ENCODE data around the gene OGFOD2.

- TF ChIP-seq POLR2A (IDR thresholded peaks at IDR 0.05; ENCODE audit: low read length) = no peak
- no peak for TF ChIP-seq GATA1 (IDR thresholded peaks at IDR 0.05; ENCODE audit: low read depth, low read length)
Measured at GRCh38 chr12:123028475-123028874, 53.4 kb downstream of the OGFOD2 start.

All from erythroblast (primary cell).